Measurements from ENCODE around the gene GAB2.

The GAB2 gene

GRCh38 chr11:78403781-78404180, 13.8 kb downstream of the GAB2 start:
- TF ChIP-seq CTCF (conservative IDR thresholded peaks at IDR 0.05; ENCODE audit: control insufficient read depth, insufficient read depth, low read depth, low read length), result no peak
- DNase-seq (ENCODE audit: low read depth), result no peak
- no peak overlapping the region for H3K4me3 ChIP-seq (ENCODE audit: control insufficient read depth, low read depth, low read length)

DNA sequence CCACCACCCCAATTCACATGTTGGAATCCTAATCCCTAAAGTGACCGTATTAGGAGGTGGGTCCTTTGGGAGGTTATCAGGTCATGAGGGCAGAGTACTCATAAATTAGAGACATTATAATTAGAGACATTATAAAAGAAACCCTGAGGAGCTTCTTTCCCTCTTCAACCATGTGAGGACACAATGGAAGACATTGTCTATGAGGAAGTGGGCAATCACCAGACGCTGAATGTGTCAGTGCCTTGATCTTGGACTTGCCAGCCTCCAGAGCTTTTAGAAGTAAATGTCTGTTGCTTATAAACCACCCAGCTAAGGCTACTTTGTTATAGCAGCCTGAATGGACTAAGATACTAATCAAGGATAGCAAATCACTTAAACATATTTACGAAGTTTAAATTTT, 14.8 kb downstream of the GAB2 start:
- no peak for DNase-seq (ENCODE audit: low read depth)
- no peak for TF ChIP-seq CTCF (conservative IDR thresholded peaks at IDR 0.05; ENCODE audit: control insufficient read depth, insufficient read depth, low read depth, low read length)
- H3K4me3 ChIP-seq (ENCODE audit: control insufficient read depth, low read depth, low read length), result no peak overlapping the region

DNA sequence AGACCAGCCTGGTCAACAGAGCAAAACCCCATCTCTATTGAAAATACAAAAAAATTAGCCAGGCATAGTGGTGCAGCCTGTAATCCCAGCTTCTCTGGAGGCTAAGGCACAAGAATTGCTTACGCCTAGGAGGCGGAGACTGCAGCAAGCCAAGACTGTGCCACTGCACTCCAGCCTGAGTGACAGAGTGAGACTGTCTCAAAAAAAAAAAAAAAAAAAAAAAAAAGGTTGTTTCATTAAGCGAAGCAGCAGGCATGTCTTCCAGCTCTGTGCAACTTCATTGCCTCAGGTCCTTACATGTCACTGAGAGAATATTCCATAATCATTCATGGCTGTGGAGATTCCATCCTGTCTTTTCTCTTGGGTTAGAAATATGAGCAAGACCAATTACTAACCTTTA, 16.9 kb downstream of the GAB2 start:
- DNase-seq (ENCODE audit: low read depth), result no peak
- H3K4me3 ChIP-seq (ENCODE audit: control insufficient read depth, low read depth, low read length), result no peak overlapping the region
- TF ChIP-seq CTCF (conservative IDR thresholded peaks at IDR 0.05; ENCODE audit: control insufficient read depth, insufficient read depth, low read depth, low read length), result no peak

DNA sequence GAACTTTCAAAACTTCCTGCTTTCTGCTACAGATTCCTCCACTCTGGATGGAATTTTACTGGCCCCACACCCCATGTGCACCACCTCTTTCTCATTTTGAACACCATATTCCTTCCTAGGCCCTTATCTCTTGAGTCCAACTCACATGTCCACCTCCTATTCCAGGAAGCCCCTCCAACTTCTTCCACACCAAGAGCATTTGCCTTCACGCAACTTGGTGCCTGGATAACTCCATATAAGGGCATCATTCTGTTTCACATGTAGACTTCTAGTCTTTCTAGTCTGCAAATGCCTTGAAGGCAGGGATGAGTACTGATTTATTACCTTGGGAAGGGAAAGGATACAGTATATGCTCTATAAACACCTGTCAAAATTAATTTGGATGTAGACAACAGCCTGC, 17.5 kb downstream of the GAB2 start:
- DNase-seq (ENCODE audit: low read depth), result no peak
- no peak overlapping the region for H3K4me3 ChIP-seq (ENCODE audit: control insufficient read depth, low read depth, low read length)
- TF ChIP-seq CTCF (conservative IDR thresholded peaks at IDR 0.05; ENCODE audit: control insufficient read depth, insufficient read depth, low read depth, low read length), result no peak

- TF ChIP-seq CTCF (conservative IDR thresholded peaks at IDR 0.05; ENCODE audit: control insufficient read depth, insufficient read depth, low read depth, low read length), result no peak
- no peak overlapping the region for H3K4me3 ChIP-seq (ENCODE audit: control insufficient read depth, low read depth, low read length)
- DNase-seq (ENCODE audit: low read depth), result no peak
These were observed 18.5 kb downstream of the GAB2 start for GRCh38 chr11:78399136-78399535.

DNA sequence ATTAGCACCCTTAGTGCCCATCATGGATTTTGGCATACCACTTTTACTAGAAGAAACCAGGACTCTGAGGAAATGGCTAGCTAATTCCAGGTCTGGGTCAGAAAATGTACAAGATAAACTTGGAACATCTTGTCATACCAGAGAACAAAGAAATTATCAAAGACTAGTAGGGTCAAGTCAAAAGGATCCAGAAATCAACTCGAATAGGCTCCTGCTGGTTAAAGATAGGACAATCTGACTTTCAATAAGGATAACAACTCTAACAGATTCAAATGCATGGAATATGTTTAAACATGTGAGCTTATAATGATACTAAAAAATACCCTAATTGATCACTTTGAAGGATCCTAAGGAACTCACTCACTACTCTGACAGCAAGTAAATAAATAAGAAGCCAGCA, 18.9 kb downstream of the GAB2 start:
- H3K4me3 ChIP-seq (ENCODE audit: control insufficient read depth, low read depth, low read length), result no peak overlapping the region
- TF ChIP-seq CTCF (conservative IDR thresholded peaks at IDR 0.05; ENCODE audit: control insufficient read depth, insufficient read depth, low read depth, low read length), result no peak
- DNase-seq (ENCODE audit: low read depth), result no peak

- no peak overlapping the region for H3K4me3 ChIP-seq (ENCODE audit: control insufficient read depth, low read depth, low read length)
- no peak for TF ChIP-seq CTCF (conservative IDR thresholded peaks at IDR 0.05; ENCODE audit: control insufficient read depth, insufficient read depth, low read depth, low read length)
- DNase-seq (ENCODE audit: low read depth), result no peak
These were observed 20.2 kb downstream of the GAB2 start for GRCh38 chr11:78397398-78397797.
